Kidney glomerular epithelial cell (primary cell): Measurements from ENCODE around the gene DDX28.

Source experiments
- DNase-seq: peaks from one replicate; lab custom pipeline; 2025; lab: John Stamatoyannopoulos, UW

The DDX28 gene, protein sequence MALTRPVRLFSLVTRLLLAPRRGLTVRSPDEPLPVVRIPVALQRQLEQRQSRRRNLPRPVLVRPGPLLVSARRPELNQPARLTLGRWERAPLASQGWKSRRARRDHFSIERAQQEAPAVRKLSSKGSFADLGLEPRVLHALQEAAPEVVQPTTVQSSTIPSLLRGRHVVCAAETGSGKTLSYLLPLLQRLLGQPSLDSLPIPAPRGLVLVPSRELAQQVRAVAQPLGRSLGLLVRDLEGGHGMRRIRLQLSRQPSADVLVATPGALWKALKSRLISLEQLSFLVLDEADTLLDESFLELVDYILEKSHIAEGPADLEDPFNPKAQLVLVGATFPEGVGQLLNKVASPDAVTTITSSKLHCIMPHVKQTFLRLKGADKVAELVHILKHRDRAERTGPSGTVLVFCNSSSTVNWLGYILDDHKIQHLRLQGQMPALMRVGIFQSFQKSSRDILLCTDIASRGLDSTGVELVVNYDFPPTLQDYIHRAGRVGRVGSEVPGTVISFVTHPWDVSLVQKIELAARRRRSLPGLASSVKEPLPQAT

DNA sequence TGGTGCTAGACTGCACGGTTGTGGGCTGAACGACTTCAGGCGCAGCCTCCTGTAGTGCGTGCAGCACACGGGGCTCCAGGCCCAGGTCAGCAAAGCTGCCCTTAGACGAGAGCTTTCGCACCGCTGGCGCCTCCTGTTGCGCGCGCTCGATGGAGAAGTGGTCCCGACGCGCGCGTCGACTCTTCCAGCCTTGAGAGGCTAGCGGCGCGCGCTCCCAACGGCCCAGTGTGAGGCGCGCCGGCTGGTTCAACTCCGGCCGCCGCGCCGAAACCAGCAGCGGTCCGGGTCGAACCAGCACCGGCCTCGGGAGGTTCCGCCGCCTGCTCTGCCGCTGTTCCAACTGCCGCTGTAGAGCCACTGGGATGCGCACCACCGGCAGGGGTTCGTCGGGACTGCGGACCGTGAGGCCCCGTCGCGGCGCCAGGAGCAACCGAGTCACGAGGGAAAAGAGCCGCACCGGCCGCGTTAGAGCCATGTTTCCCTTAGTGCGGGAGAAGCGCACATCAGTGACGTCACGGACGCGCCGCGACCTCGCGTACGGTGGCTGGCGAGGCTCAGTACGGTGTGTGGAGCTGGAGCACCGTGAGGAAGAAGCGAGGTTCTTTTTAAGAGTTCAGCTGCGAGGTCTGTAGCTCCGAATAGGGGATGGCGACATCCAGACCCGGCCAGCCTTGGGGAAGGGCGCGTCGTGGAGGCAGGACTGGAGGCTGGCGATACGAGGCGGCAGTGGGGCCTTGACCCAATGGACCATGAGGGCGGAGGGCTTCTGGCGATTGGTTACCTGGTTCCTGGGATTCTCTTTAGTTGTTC lies at the start of gene DDX28, which contains the start of gene DUS2:
Gene DDX28, minus strand, starts transcription at position 505 of the 810 bp plus-strand sequence. Its CDS starts 30 bp downstream, at position 475.
Gene DUS2, plus strand, starts transcription at position 557 of the 810 bp plus-strand sequence. CDS start 14,740 bp downstream, outside the sequence.
- peak; percentile 77 for DNase-seq

DNA sequence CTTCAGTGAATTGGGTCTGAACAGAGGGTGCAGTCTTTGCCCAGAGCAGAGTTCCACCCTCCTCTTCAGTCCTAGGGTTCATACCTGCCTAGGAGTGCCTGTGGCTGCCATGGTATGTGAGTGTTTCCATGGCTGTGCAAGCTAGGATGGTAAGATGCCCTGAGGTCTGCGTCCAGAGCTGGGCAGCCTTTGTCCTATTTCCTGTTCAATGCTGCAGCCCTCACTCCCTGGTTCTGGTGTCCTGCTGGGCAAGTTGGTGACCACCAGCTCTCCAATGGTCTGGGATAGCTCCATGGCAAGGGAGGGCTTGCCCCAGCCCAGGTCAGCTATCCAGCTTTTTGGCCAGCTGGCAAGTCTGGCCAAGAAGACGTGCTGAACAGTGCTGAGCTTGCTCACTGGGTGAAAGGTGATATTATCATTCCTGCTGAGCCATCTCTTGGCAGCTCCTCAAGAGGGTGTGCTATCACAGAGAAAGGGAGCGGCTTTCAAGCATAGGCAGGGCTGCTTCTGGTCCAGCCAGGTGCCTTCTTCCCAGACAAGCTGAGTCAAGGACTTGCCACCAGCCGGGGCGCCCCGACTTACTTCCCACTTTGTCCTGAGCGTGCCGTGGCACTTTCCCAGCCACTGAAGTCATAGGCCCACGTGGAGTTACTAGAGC lies 49.1 kb upstream of the DDX28 start:
- peak; percentile 63 for DNase-seq

DNA sequence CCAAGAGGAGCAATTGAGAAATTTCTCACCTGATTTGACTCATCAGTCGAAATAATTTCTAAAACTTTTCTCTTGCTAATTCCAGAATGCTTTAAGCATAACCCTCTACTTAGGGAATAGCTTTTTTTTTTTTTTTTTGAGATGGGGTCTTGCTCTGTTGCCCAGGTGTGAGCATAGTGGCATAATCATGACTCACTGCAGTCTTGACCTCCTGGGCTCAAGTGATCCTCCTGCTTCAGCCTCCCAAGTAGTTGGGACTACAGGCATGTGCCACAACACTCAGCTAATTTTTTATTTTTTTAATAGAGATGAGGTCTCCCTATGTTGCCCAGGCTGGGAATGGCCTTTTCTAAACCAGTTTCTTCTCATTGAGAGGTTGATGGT lies 48.5 kb upstream of the DDX28 start:
- DNase-seq, result no peak

DNA sequence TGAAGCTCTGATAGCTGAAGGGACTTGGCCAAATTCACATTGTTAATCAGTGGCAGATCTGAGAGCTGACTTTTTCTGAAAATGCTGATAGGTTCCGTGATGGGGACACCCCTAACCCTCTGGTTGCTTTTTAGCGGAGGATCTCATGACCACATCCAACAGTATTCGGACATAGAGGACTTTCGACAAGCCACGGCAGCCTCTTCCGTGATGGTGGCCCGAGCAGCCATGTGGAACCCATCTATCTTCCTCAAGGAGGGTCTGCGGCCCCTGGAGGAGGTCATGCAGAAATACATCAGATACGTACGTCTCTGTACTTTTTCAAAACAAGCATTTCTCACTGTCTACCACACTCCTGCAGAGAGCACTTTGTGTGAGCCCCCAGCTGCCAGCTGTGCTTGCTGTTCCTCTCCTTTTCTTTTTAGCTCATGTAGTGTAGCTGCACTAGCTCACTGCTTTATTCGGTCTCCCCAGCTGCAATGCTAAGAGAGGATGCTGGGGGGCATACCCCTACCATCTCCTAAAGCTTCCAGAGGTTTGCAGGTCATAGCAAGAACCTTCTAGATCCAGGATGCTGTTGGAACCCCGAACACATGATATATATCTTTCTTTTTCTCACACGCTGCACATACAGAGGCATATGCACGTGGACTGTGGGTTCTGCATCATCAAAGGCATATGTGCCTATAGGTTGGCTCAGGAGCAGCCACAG lies 47.9 kb upstream of the DDX28 start:
- DNase-seq, result no peak

DNA sequence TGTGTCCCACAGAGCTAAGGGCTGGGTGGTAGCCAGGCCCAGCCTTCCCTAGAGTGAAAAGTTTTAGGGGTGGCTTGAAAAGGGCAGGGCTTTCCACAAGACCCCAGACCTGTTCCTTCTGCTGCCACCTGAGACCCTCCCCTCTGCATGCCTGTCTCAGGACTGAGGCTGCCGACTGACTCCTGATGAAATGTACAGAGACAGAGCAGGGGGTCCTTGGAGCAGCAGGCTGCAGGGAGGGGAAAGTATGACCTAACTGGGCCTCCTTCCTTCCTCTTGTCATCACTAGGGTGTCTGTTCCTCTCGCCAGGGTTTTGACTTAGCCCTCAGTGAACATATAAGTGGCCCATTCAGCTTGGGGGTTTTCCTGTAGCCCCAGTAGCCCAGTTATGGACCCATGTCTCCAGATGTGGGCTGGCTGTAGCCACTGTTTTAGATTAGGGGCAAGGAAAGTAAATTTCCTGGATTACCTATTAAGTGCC lies 47.3 kb upstream of the DDX28 start:
- DNase-seq, result no peak

DNA sequence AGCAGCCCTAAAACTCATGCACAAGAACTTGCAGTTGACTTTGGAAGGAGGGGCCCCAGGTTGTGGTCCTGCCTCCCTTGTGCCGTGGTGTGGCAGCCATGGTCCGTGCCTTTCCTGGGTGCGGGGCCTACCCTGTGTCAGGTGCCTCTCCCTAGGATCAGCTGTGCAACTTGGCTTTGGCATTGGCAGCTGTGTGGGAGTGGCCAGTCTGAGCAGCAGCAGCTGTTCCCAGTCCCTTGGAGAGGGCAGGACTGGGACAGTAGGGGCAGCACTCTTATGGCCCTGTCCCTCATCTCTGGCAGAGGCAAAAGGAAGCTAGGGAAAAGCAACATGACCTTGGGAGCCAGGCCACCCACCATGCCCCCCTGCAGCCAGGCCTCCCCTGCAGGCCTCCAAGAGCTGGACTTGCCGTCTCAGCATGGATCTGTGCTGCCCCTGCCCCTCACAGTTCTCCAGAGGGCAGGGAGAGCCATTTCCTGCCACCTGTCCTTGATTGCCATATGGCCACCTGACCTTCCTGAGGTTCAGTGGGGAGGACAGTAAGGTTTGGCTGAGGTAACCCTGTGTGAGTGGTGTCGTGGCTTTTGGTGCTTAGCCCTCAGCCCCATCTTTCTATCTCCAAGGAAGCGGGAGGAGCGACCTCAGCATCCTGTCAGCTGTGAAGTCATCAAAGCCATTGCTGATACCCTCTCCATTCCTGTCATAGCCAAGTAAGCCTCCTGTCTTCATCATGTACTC lies 46.6 kb upstream of the DDX28 start:
- no peak for DNase-seq

DNA sequence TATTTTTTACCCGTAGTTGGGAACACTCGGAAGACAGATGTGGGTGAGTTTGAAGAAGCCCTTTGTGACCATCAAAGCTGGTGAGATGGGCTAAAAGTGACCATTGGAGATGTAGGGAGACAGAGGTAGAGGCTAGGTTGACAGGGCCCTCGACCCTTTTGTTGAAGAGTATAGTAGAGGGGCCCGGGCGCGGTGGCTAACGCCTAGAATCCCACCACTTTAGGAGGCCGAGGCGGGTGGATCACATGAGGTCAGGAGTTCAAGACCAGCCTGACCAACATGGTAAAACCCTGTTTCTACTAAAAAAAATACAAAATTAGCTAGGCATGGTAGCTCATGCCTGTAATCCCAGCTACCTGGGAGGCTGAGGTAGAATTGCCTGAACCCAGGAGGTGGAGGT lies 45.9 kb upstream of the DDX28 start:
- no peak for DNase-seq

DNA sequence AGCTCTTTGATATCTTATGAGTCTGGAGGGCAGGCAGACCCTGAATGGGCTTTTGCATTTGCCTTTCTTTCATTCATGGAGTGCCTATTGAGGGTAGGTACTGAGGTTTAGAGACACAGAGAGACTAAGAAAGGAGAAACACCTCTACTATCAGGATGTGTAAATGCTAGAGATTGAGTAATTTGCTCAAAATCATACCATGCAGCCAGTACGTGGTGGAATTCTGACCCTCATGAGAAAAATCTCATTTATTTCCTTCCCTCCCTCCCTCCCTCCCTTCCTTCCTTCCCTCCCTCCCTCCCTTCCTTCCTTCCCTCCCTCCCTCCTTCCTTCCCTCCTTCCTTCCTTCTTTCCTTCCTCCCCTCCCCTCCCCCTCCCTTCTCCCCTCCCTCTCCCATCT lies 43.7 kb upstream of the DDX28 start:
- DNase-seq, result no peak

DNA sequence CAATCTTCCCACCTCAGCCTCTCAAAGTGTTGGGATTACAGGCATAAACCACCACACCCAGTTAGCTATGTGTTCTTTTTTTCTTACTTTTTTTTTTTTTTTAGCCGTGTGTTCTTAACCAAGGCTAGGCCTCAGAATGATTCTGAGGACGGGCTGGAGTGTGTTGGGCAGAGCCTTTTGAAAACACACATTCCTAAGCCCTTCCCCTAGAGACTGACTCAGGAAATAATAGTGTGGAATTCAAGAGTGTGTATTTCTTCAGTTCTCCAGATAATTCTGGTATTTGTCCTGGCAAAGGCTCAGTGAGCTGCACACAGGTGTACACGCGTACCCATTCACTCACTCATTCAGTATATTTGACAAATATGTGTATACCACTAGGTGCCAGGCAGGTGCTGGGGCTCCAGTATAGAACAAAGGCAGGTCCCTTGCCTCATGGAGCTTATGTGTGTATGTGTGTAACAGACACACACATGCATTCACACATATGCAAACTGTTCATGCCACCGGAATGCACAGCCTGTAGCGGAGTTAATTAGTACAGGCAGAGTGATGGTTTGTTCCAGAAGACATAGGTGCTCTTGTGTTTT lies 42.8 kb upstream of the DDX28 start:
- peak; percentile 52 for DNase-seq

DNA sequence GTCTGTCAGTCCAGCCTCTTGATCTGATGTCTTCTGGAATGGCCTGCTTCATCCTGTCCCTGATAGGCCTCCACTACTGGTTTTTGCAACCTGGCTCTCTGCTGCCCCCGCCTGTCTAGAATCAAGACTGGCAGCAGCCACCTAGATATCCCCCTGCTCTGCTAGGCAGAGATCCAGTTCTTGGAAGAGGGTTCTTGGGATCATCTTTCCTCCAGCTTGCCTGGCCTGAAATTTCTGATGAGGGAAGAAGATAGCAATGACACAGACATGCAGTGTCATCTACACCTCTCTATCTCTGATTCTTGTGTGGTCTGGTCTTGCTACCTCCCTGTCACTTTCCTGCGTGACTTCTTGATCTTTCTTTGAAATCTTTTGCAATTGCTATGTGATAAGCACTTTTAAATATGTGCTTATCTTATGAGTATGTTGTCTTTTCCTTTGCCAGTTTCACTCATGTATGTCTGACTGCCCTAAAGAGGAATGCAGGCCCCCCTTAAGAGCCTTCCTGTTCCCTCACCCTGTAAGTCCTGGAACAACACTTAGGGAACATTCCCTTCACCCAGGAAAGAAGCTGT lies 41.8 kb upstream of the DDX28 start:
- peak; percentile 93 for DNase-seq

DNA sequence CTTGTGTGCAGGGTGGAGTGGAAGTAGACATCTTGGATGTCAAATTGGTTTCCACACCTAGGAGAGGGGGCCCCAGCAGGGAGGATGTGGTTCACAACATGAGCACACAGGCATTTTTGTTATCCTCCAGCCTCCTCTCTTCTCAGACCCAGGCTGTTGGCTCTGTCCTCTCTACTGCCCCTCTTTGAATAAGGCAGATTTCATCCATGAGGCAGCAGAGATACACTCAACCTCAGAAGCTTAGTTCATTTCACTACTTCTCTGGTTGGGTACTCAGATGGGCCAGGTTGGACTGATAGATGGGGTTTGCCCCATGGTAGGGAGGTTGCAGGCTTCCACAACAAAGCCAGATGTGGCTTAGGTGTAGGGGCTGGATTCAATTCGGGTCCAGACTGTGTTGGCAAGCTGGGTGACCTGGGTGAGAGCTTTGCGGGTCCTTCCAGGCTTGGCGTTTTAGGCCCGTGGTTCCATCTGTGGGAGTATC lies 39.9 kb upstream of the DDX28 start:
- DNase-seq, result no peak

DNA sequence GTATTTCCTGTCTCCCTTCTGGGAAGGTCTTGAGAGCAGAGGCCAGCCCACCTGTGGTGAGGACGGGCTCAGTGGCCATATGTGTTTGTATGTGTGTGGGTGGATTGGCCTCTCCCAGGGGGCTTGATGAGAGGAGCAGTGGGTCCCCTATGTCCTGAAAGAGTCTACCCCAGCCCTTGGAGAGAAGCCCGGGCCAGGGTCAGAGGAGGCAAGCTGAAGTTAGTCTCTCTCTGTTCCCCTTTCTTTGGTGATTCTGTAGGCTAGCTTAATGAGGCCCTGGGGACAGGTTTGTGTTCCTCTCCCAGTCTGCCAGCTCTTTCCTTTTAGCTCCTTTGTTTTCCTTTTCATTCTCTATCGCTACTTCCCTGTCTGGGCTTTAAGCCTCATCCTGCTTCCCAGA lies 38.4 kb upstream of the DDX28 start:
- no peak for DNase-seq

DNA sequence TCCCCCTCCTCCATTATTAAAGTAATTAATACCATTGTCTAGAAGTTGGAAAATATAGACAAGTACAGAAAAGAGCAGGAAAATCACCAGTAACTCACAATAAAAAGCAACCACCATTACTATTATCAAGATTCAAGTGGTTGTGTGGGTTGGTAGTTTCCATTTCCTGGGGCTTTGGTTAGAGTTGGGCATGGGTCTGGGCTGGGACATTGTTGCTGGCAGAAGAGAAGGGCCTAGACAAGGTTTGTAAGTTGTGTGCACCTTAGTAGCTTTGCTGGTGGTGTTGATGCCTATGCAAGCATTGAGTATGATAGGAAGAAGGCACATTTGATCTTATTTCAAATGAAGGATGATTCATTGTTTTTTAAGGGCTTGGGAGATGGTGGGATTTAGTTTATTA lies 36.8 kb upstream of the DDX28 start:
- no peak for DNase-seq

DNA sequence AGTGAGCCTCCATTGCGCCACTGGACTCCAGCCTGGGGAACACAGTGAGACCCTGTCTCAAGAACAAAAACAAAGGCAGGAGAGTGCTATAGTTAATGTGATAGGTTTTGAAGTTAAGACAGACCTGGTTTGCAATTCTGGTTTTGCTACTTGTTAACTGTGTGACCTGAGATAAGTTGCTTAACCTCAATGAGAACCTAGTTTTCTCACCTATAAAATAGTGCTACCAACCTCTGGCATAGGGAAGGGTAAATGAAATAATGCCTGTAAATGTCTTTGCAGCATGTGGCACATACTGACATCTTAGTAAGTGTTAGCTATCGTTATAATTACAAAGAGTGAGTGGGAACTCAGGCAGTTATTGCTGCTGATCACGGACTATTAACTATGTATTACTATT lies 32.4 kb upstream of the DDX28 start:
- DNase-seq, result no peak

DNA sequence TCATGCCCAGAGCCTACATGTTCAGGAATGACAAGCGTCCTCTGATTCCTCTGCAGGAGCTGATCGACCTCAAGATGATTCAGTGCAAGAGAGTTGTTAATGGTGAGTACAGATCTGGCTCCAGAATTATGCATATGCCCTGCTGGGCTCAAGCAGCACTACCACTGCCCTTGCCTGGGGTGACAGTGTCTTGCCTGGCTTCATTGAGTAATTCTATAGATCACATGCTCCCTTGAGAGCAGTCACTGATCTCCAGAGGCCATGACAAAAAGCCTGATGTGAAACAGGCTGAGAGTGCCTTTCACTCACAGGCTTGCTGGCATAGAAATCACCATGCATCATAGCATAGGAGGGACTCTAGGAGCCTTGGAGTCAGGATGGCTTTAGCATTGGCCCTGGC lies 26.4 kb upstream of the DDX28 start:
- DNase-seq, result no peak

DNA sequence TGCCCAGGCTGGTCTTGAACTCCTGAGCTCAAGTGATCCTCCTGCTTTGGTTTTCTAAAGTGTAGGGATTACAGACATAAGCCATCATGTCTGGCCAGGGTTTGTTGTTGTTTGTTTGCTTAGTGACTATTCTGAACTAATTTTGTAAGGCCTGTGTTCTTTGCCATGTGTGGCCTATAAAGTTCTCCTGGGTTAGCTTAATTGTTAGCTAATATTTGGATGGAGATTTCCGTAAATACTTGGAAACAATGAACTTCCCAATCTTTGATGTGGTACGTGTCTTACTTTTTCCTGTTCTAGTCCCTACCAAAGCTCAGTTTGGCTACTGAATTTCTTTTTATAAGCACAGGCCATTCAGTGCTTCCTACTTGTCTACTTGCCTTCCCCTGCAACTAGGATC lies 25.0 kb upstream of the DDX28 start:
- DNase-seq, result no peak

DNA sequence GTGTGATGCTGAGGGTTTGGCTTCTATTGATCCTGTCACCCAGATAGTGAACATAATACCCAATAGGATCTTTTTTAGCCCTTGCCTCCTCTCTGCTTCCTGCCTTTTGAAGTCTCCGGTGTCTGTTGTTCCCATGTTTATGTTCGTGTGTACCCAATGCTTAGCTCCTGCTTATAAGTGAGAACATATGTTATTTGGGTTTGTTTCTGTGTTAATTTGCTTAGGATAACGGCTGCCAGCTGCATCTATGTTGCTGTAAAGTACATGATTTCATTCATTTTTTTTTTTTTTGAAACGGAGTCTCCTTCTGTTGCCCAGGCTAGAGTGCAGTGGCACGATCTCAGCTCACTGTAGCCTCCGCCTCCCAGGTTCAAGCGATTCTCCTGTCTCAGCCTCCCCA lies 23.1 kb upstream of the DDX28 start:
- no peak for DNase-seq

DNA sequence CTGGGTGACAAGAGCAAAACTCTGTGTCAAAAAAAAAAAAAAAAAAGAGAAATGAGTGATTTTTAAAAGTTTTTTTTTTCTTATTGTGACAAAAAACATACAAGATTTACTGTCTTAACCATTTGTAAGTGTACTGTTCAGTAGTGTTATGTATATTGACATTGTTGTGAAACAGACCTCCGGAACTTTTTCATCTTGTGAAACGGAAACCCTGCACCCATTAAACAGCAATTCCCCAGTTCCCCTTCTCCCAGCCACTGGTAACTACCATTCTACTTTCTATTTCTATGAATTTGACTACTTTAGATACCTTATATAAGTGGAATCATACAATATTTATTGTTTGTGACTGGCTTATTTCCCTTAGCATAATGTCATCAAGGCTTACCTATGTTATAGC lies 18.8 kb upstream of the DDX28 start:
- no peak for DNase-seq

DNA sequence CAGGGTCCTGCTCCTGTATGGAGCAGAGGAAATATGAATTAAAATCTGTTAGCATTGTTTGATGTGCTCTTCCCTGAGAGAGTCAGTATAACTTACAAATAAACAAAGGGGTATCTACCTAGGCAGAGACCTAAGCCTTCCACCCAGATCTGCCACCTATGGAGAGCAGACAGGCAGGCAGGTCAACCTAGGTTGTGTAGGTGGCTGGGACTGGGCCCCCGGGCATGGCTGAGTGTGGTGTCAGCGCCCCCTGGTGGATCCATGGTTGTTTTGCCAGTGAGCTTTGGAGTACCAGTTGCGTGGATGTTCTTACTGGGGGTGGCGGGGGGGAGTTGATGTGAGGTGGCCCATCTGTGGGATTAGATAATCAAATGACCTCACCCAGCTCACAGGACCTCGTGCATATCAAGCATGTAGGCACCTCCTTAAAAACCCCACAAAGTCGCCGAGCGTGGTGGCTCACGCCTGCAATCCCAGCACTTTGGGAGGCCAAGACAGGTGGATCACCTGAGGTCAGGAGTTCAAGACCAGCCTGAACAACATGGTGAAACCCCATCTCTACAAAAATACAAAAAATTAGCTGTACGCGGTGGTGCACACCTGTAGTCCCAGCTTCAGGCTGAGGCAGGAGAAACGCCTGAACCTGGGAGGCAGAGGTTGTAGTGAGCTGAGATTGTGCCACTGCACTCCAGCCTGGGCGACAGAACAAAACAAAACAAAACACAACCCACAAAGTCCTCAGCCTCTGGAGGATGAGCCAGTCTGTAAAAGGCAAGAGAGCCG lies 17.7 kb upstream of the DDX28 start:
- peak; percentile 59 for DNase-seq
